22Rv1 (cell line): ENCODE results near the gene AGRN.

Source experiments
- ZFX ChIP-seq: fragments of 450-650 bp; IDR thresholded peaks from 2 replicates; pipeline ENCODE4 v1.6.1; 2017; ENCODE audit warnings: antibody characterized with exemption, borderline replicate concordance
- TF ChIP-seq, protein P1 (sequence below): fragments of 450-650 bp; IDR thresholded peaks from 2 replicates; pipeline ENCODE4 v1.5.1; 2017; ENCODE audit warnings: mild to moderate bottlenecking

DNA sequence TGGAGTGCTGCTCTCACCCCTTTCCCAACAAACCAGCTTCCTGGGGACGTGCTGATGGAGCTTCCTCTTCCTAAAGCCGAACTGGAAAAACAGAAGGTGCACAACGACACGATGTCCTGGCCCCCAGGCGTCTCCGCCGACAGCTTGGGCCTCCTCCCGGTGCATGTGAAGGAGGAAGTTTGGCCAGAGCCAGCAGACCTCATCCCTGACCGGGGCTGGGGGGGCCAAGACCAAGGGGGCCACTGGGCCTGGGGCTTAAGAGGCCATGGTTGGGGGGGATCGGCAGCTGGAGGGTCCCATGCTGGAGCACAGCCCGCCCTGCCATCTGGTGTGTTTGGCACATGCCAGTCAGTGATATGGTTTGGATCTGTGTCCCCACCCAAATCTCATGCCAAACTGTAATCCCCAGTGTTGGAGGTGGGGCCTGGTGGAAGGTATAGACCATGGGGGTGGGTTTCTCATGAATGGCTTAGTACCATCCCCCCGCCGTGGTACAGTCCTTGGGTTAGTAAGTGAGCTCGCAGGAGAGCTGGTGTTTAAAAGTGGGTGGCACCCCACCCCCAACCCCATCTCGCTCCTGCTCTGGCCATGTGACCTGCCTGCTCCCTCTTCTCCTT is 26.4 kb upstream of the AGRN start:
- TF ChIP-seq, protein P1, sequence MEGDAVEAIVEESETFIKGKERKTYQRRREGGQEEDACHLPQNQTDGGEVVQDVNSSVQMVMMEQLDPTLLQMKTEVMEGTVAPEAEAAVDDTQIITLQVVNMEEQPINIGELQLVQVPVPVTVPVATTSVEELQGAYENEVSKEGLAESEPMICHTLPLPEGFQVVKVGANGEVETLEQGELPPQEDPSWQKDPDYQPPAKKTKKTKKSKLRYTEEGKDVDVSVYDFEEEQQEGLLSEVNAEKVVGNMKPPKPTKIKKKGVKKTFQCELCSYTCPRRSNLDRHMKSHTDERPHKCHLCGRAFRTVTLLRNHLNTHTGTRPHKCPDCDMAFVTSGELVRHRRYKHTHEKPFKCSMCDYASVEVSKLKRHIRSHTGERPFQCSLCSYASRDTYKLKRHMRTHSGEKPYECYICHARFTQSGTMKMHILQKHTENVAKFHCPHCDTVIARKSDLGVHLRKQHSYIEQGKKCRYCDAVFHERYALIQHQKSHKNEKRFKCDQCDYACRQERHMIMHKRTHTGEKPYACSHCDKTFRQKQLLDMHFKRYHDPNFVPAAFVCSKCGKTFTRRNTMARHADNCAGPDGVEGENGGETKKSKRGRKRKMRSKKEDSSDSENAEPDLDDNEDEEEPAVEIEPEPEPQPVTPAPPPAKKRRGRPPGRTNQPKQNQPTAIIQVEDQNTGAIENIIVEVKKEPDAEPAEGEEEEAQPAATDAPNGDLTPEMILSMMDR = no peak
- no peak for TF ChIP-seq ZFX
